Esophagus squamous epithelium (tissue), 5 donors: Measurements from ENCODE around the gene CCSER1. TPM values are rescaled to one million over a fixed set of nuclear protein-coding genes. Genes with fewer than 3 reads are reported as not detected.
"Not testable (repeated sequence)": the region's sequence is repeated elsewhere in the genome, so short reads cannot be mapped to it uniquely, and the experiment has no call there.

ENCODE experiments used
- DNase-seq: peaks from one replicate; lab custom pipeline; 2025; lab: John Stamatoyannopoulos, UW
- H3K27ac ChIP-seq, 4 donors: fragments of 200-600 bp; sonication (generic); one replicate each; pipeline ENCODE4 v1.5.1; 2016 to 2019; ENCODE audit warnings: mild to moderate bottlenecking in 1 of 4
- H3K27me3 ChIP-seq, 4 donors: fragments of 200-600 bp; sonication (generic); 1 replicate in 3 of 4; 2 replicates in 1 of 4; pipeline versions ENCODE4 v1.5.1 to v1.6.0; 2017 to 2021; ENCODE audit warnings: antibody characterized with exemption in 1 of 4
- H3K36me3 ChIP-seq, 3 donors: fragments of 200-600 bp; sonication (generic); one replicate each; pipeline ENCODE4 v1.5.1; 2016 to 2019
- H3K4me1 ChIP-seq, 3 donors: fragments of 200-600 bp; sonication (generic); one replicate each; pipeline ENCODE4 v1.5.1; 2017 to 2019
- H3K4me3 ChIP-seq, 4 donors: fragments of 200-600 bp; sonication (generic); 1 replicate in 3 of 4; 2 replicates in 1 of 4; pipeline ENCODE4 v1.5.1; 2016 to 2019; ENCODE audit warnings: mild to moderate bottlenecking in 2 of 4, moderate library complexity in 1 of 4
- H3K9me3 ChIP-seq, 3 donors: fragments of 200-600 bp; sonication (generic); one replicate each; pipeline ENCODE4 v1.5.1; 2016 to 2019
- CTCF ChIP-seq, 6 experiments: fragments of 450-650 bp in 4 of 6; fragments of 200-600 bp in 2 of 6; sonication (generic) in 2 of 6; IDR thresholded peaks; one replicate each; pipeline ENCODE4 v1.5.1; 2016 to 2019; ENCODE audit warnings: antibody characterized with exemption in 6 of 6, mild to moderate bottlenecking in 4 of 6, moderate library complexity in 4 of 6
- POLR2A ChIP-seq, 4 donors: fragments of 450-650 bp; IDR thresholded peaks; one replicate each; pipeline ENCODE4 v1.6.1; 2017; ENCODE audit warnings: antibody characterized with exemption in 4 of 4, mild to moderate bottlenecking in 4 of 4, moderate library complexity in 3 of 4
- WGBS, 2 donors: methylation state at CpG; one replicate each; pipeline ENCODE4 v1.1.5; 2018; 5-methylcytosine and 5-hydroxymethylcytosine counted together
- intact Hi-C: fragments of 100-400 bp; cut with DNase I; formaldehyde crosslinking; loops from one replicate; pipeline ENCODE4 v1.15.0; 2022
- total RNA-seq, 4 donors: library from RNA; depleted of rRNA; stranded (reverse); fragments of >200 nt; gene quantifications; one replicate each; pipeline ENCODE4 v1.1.0, GENCODE V29; 2016
- donor health status: DM: yes; HTN: yes; CAD: no.

The CCSER1 gene
- total RNA-seq, 4 donors from 2014 or later = 1.2 to 12.4 (median 2.2) TPM

DNA sequence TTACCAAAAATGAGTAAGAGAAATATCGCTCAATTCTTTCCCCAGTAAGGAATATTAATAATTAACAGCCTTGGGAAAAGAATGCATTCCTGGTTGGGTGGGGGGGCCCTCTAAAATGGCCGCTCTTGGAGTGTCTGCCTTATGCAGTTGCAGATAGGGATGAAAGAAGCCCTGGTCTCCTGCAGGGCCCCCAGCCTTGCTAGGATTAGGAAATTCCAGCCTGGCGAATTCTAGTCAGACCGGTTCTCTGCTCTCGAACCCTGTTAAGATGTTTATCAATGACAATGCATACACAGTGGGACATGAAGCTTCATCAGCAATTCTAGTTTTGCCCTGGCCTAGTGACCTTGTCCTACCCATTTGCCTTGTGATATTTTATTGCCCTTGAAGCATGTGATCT, 1128.8 kb downstream of the CCSER1 start:
- 79 to 83% methylated on average over 5 of the region's 5 CpGs for WGBS, 2 donors
- no peaks in the 10 kb centered on the region for H3K9me3 ChIP-seq
- H3K27ac ChIP-seq = no peak overlapping the region
- H3K27me3 ChIP-seq = no peaks in the 10 kb centered on the region
- H3K4me3 ChIP-seq = no peak overlapping the region
- TF ChIP-seq POLR2A (IDR thresholded peaks at IDR 0.05) (no peak), CTCF (IDR thresholded peaks at IDR 0.05) (no peak)
- no peaks in the 10 kb centered on the region for H3K36me3 ChIP-seq
- intact Hi-C loops = no loop called here
- DNase-seq = no peak
- H3K4me1 ChIP-seq = no peaks in the 10 kb centered on the region

GRCh38 chr4:91256751-91257150, 1129.6 kb downstream of the CCSER1 start:
- 85 to 91% methylated on average over 1 of the region's 1 CpG for WGBS, 2 donors
- no peak overlapping the region for H3K27ac ChIP-seq
- no peak overlapping the region for H3K4me3 ChIP-seq
- no peaks in the 10 kb centered on the region for H3K4me1 ChIP-seq
- DNase-seq = no peak
- H3K27me3 ChIP-seq = no peaks in the 10 kb centered on the region
- TF ChIP-seq CTCF (IDR thresholded peaks at IDR 0.05) = no peak
- no peak for TF ChIP-seq POLR2A (IDR thresholded peaks at IDR 0.05)
- intact Hi-C loops = no loop called here
- no peaks in the 10 kb centered on the region for H3K9me3 ChIP-seq
- no peaks in the 10 kb centered on the region for H3K36me3 ChIP-seq

DNA sequence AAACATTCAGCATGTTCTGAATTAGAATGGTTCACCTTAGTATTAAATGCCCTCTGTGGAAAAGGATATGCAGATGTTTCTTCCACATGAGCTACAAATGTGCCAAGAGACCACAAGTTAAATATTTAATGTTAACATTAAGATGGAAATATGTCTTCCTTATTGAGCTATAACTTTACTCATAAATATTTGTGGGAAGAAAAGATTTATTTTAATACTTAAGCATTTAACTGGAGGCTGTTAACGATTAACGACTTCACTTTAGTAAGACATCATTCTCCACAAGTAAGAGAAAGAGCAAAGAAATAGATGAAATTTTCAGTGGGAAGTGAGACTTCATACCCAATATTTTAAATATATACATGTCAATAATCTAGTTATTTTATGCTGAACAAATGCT, 1130.5 kb downstream of the CCSER1 start:
- no peak for DNase-seq
- TF ChIP-seq CTCF (IDR thresholded peaks at IDR 0.05) (no peak), POLR2A (IDR thresholded peaks at IDR 0.05) (no peak)
- Histone ChIP-seq H3K4me1 (no peaks in the 10 kb centered on the region), H3K9me3 (no peaks in the 10 kb centered on the region), H3K4me3 (no peak overlapping the region), H3K27me3 (no peaks in the 10 kb centered on the region), H3K27ac (no peak overlapping the region), H3K36me3 (no peaks in the 10 kb centered on the region)
- 91 to 93% methylated on average over 2 of the region's 2 CpGs for WGBS, 2 donors
- intact Hi-C loops = no loop called here

GRCh38 chr4:91258326-91258725, 1131.1 kb downstream of the CCSER1 start:
- no peaks in the 10 kb centered on the region for H3K9me3 ChIP-seq
- H3K4me3 ChIP-seq = no peak overlapping the region
- H3K27me3 ChIP-seq = no peaks in the 10 kb centered on the region
- no peak overlapping the region for H3K27ac ChIP-seq
- no peaks in the 10 kb centered on the region for H3K4me1 ChIP-seq
- intact Hi-C loops = no loop called here
- no peaks in the 10 kb centered on the region for H3K36me3 ChIP-seq
- TF ChIP-seq CTCF (IDR thresholded peaks at IDR 0.05) = no peak
- TF ChIP-seq POLR2A (IDR thresholded peaks at IDR 0.05) = no peak
- DNase-seq = no peak

- Histone ChIP-seq H3K9me3 (no peaks in the 10 kb centered on the region), H3K36me3 (no peaks in the 10 kb centered on the region), H3K27ac (no peak overlapping the region), H3K27me3 (no peaks in the 10 kb centered on the region), H3K4me1 (no peaks in the 10 kb centered on the region), H3K4me3 (no peak overlapping the region)
- DNase-seq = no peak
- TF ChIP-seq POLR2A (IDR thresholded peaks at IDR 0.05) (no peak), CTCF (IDR thresholded peaks at IDR 0.05) (no peak)
- intact Hi-C loops = no loop called here
These were observed 1140.3 kb downstream of the CCSER1 start for GRCh38 chr4:91267543-91267942.

GRCh38 chr4:91268481-91268880, 1141.3 kb downstream of the CCSER1 start:
- H3K4me1 ChIP-seq, H3K27me3 ChIP-seq, H3K36me3 ChIP-seq, H3K27ac ChIP-seq, H3K4me3 ChIP-seq, H3K9me3 ChIP-seq, DNase-seq, intact Hi-C loops: not testable (repeated sequence)
- WGBS, 2 donors = 62 to 69% methylated on average over 4 of the region's 4 CpGs
